CD14-positive monocyte (primary cell): ENCODE results near the gene CPNE2. TPM values are rescaled to one million over a fixed set of nuclear protein-coding genes. Genes with fewer than 3 reads are reported as not detected.

ENCODE experiments used
- DNase-seq, 3 donors: peaks; one replicate each; pipeline ENCODE4 v3.0.0-alpha.2; 2011 to 2022
- H2AFZ ChIP-seq: 2 replicates; pipeline ENCODE4 v1.6.0; 2012; ENCODE audit warnings: mild to moderate bottlenecking, low read depth, low read length, inconsistent platforms; ENCODE audit not compliant: insufficient read depth, poor library complexity, severe bottlenecking
- H3K27ac ChIP-seq, 2 donors: 1 replicate in 1 of 2; 2 replicates in 1 of 2; pipeline ENCODE4 v1.5.1; 2012 to 2013; ENCODE audit warnings: low read length in 2 of 2, control low read depth in 1 of 2, inconsistent platforms in 1 of 2, low read depth in 1 of 2, mild to moderate bottlenecking in 1 of 2
- H3K27me3 ChIP-seq, 2 donors: one replicate each; pipeline versions ENCODE4 v1.6.0 to v1.6.1; 2011 to 2013; ENCODE audit warnings: low read length in 2 of 2; ENCODE audit not compliant: control insufficient read depth in 2 of 2, insufficient read depth in 2 of 2
- H3K36me3 ChIP-seq, 2 donors: replicated peaks in 1 of 2; 1 replicate in 1 of 2; 2 replicates in 1 of 2; pipeline versions ENCODE4 v1.5.1 to v1.6.1; 2012 to 2013; ENCODE audit warnings: low read length in 2 of 2, control low read depth in 1 of 2, inconsistent platforms in 1 of 2, mild to moderate bottlenecking in 1 of 2; ENCODE audit not compliant: insufficient read depth in 2 of 2, control insufficient read depth in 1 of 2
- H3K4me1 ChIP-seq, 2 donors: 1 replicate in 1 of 2; 2 replicates in 1 of 2; pipeline versions ENCODE4 v1.5.1 to v1.6.1; 2012 to 2013; ENCODE audit warnings: low read length in 2 of 2, control low read depth in 1 of 2, inconsistent platforms in 1 of 2, mild to moderate bottlenecking in 1 of 2, moderate library complexity in 1 of 2; ENCODE audit not compliant: insufficient read depth in 2 of 2, control insufficient read depth in 1 of 2
- H3K4me2 ChIP-seq: replicated peaks from 2 replicates; pipeline ENCODE3; 2012; ENCODE audit warnings: low read length, moderate library complexity, mild to moderate bottlenecking; ENCODE audit not compliant: poor library complexity, severe bottlenecking; ENCODE audit errors: extremely low read depth
- H3K4me3 ChIP-seq, 3 experiments: fragments of 200-600 bp in 1 of 3; sonication (generic) in 1 of 3; replicated peaks in 1 of 3; 1 replicate in 2 of 3; 2 replicates in 1 of 3; pipeline ENCODE4 v1.5.1; 2011 to 2013; ENCODE audit warnings: low read length in 3 of 3, mild to moderate bottlenecking in 3 of 3, control low read depth in 2 of 3, low read depth in 2 of 3, inconsistent platforms in 1 of 3, moderate library complexity in 1 of 3
- H3K79me2 ChIP-seq: 2 replicates; pipeline ENCODE4 v1.6.0; 2012; ENCODE audit warnings: mild to moderate bottlenecking, control low read depth, inconsistent platforms, low read length, moderate library complexity; ENCODE audit not compliant: insufficient read depth
- H3K9ac ChIP-seq: 2 replicates; pipeline ENCODE4 v1.6.0; 2017; ENCODE audit warnings: low read length, mild to moderate bottlenecking; ENCODE audit not compliant: insufficient read depth, poor library complexity, severe bottlenecking
- H3K9me3 ChIP-seq, 2 donors: replicated peaks in 1 of 2; 1 replicate in 1 of 2; 2 replicates in 1 of 2; pipeline versions ENCODE4 v1.5.1 to v1.6.1; 2012 to 2013; ENCODE audit warnings: low read length in 2 of 2, control low read depth in 1 of 2; ENCODE audit not compliant: control insufficient read depth in 1 of 2, insufficient read depth in 1 of 2
- H4K20me1 ChIP-seq: 2 replicates; pipeline ENCODE4 v1.6.0; 2012; ENCODE audit warnings: mild to moderate bottlenecking, low read length, control low read depth, moderate library complexity; ENCODE audit not compliant: insufficient read depth
- H3K27ac Mint-ChIP-seq, 7 donors: one replicate each; pipeline ENCODE4 v1.8.0; 2020; ENCODE audit warnings: mild to moderate bottlenecking in 7 of 7, mixed read lengths in 7 of 7, moderate library complexity in 6 of 7, inconsistent platforms in 2 of 7
- H3K27me3 Mint-ChIP-seq, 3 donors: one replicate each; pipeline ENCODE4 v1.8.0; 2021 to 2022; ENCODE audit warnings: low read depth in 3 of 3, mild to moderate bottlenecking in 3 of 3, mixed read lengths in 3 of 3, moderate library complexity in 3 of 3, inconsistent platforms in 1 of 3
- H3K36me3 Mint-ChIP-seq, 2 donors: one replicate each; pipeline ENCODE4 v1.8.0; 2020; ENCODE audit warnings: mixed read lengths in 2 of 2, inconsistent platforms in 1 of 2, mild to moderate bottlenecking in 1 of 2
- H3K4me1 Mint-ChIP-seq: one replicate; pipeline ENCODE4 v1.8.0; 2020; ENCODE audit warnings: mild to moderate bottlenecking, mixed read lengths
- H3K4me3 Mint-ChIP-seq, 2 donors: one replicate each; pipeline ENCODE4 v1.8.0; 2020; ENCODE audit warnings: mild to moderate bottlenecking in 2 of 2, mixed read lengths in 2 of 2, moderate library complexity in 1 of 2
- H3K9me3 Mint-ChIP-seq, 7 donors: one replicate each; pipeline ENCODE4 v1.8.0; 2020 to 2022; ENCODE audit warnings: mixed read lengths in 7 of 7, mild to moderate bottlenecking in 6 of 7, moderate library complexity in 6 of 7, inconsistent platforms in 2 of 7
- WGBS: methylation state at CpG from one replicate; pipeline ENCODE4 v1.1.5; 2013; ENCODE audit warnings: missing lambda C conversion rate; ENCODE audit not compliant: insufficient coverage; 5-methylcytosine and 5-hydroxymethylcytosine counted together
- intact Hi-C, 2 donors: fragments of 100-400 bp; cut with micrococcal nuclease; formaldehyde crosslinking; loops; one replicate each; pipeline versions ENCODE4 v1.15.0 to v1.15.1; 2023
- polyA plus RNA-seq, 3 donors: library from polyadenylated mRNA; depleted of rRNA in 1 of 3; unstranded in 2 of 3; stranded (reverse) in 1 of 3; fragments of 300-500 nt in 2 of 3; fragments of >200 nt in 1 of 3; fragmentation: Illumina TruSeq in 2 of 3; gene quantifications; 1 replicate in 2 of 3; 2 replicates in 1 of 3; pipeline ENCODE4 v1.2.3, GENCODE V29; 2012 to 2021
- TF ChIP-seq, protein P1 (sequence below): fragments of 200-600 bp; IDR thresholded peaks from one replicate; pipeline ENCODE4 v1.8.0; 2022; ENCODE audit warnings: antibody characterized with exemption, mild to moderate bottlenecking

Gene CPNE2
- polyA plus RNA-seq, 3 donors, result 18.3 to 68.8 (median 23.9) TPM

DNA sequence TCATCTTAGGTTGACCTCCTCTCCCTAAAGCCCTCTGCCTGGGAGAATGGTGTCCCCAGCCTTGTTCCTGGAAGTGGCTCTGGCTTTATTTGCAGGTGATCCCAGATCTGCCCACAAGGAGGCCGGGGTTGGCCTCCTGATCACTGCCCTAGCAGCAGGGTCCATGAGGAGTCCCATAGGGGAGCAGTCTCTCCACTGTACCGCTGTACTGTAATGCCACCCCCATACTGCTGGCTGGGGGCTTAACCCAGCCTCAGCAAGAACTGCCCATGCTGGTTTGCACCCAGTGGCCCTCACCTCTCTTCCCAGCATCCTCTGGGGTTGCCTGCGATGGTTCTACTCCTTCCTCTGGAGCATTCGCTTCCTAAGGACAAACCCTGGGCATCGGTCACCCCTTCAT lies 54.4 kb downstream of the CPNE2 start:
- peaks cover 0 to 2% (median 0%) of the 10 kb centered on the region in 3 donors for H3K27me3 Mint-ChIP-seq
- no peaks in the 10 kb centered on the region for H3K9me3 ChIP-seq
- H3K4me3 ChIP-seq, result no peak overlapping the region
- 96% methylated on average over 4 of the region's 5 CpGs for WGBS
- peak overlapping the region in 1 of 2 donors; percentile 9 for H3K27ac ChIP-seq
- no peak overlapping the region for H3K4me2 ChIP-seq
- H3K4me1 ChIP-seq, result peaks cover 10 to 15% of the 10 kb centered on the region in 2 donors
- H2AFZ ChIP-seq, result no peak overlapping the region
- no peak overlapping the region for H3K27ac Mint-ChIP-seq
- TF ChIP-seq, protein P1, sequence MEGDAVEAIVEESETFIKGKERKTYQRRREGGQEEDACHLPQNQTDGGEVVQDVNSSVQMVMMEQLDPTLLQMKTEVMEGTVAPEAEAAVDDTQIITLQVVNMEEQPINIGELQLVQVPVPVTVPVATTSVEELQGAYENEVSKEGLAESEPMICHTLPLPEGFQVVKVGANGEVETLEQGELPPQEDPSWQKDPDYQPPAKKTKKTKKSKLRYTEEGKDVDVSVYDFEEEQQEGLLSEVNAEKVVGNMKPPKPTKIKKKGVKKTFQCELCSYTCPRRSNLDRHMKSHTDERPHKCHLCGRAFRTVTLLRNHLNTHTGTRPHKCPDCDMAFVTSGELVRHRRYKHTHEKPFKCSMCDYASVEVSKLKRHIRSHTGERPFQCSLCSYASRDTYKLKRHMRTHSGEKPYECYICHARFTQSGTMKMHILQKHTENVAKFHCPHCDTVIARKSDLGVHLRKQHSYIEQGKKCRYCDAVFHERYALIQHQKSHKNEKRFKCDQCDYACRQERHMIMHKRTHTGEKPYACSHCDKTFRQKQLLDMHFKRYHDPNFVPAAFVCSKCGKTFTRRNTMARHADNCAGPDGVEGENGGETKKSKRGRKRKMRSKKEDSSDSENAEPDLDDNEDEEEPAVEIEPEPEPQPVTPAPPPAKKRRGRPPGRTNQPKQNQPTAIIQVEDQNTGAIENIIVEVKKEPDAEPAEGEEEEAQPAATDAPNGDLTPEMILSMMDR, result peak; percentile 29
- intact Hi-C loops, result no loop called here
- H3K36me3 ChIP-seq, result peaks cover 21 to 87% of the 10 kb centered on the region in 2 donors
- H3K4me1 Mint-ChIP-seq, result peaks cover 35% of the 10 kb centered on the region
- no peak for DNase-seq
- H3K9me3 Mint-ChIP-seq, result no peaks in the 10 kb centered on the region
- peaks cover 11% of the 10 kb centered on the region for H4K20me1 ChIP-seq
- H3K9ac ChIP-seq, result no peak overlapping the region
- no peak overlapping the region for H3K4me3 Mint-ChIP-seq
- peaks cover 41 to 68% of the 10 kb centered on the region in 2 donors for H3K36me3 Mint-ChIP-seq
- H3K27me3 ChIP-seq, result no peaks in the 10 kb centered on the region
- H3K79me2 ChIP-seq, result no peaks in the 10 kb centered on the region

DNA sequence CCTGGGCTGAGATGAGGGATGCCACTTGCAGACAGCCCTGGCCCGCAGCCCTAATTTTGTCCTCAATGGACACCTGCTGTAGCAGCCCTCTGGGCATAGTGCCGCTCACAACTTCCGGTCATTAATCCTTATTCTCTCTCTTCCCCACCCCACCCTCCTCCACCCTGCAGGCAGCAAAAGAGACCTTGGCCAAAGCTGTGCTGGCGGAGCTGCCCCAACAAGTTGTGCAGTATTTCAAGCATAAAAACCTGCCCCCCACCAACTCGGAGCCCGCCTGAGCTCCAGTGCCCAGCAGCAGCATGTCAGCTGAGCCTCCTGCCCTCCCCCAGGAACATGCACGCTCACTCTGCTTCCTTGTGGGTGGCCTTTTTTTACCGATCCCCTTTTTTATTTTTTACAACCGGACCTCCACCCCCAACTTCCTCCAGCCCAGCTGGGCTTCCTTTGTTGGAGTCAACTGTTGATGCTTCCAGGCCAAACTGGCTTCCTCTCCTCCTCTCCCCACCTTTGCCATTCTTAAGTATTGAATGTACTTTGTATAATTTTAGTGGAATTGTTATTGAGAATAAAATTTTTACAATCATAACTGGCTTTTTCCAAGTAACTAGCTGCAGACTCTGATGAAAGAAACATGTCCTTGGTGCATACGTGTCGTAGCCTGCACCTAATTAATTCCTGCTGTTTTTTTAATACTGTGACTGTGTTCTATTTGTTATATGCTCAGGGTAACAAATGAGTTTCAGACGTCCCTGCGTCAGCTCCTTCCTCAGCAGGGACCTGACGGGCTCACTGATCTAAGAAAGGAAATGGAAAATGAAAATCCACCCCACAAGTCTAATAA lies 55.2 kb downstream of the CPNE2 start:
- DNase-seq, result no peak
- no peaks in the 10 kb centered on the region for H3K27me3 ChIP-seq
- Mint-ChIP-seq H3K27me3 (peaks cover 0 to 2% (median 0%) of the 10 kb centered on the region in 3 donors), H3K27ac (peak overlapping the region in 5 of 7 donors; percentile 2 to 63 (median 37)), H3K36me3 (peaks cover 40 to 69% of the 10 kb centered on the region in 2 donors), H3K4me1 (peaks cover 35% of the 10 kb centered on the region), H3K4me3 (peak overlapping the region; percentile 27 to 70), H3K9me3 (no peaks in the 10 kb centered on the region)
- no peak overlapping the region for H3K9ac ChIP-seq
- TF ChIP-seq, protein P1, result no peak
- H3K4me1 ChIP-seq, result peaks cover 10 to 15% of the 10 kb centered on the region in 2 donors
- intact Hi-C loops, result no loop called here
- no peak overlapping the region for H2AFZ ChIP-seq
- H3K4me2 ChIP-seq, result peak overlapping the region; percentile 26
- H3K9me3 ChIP-seq, result no peaks in the 10 kb centered on the region
- no peak overlapping the region for H3K4me3 ChIP-seq
- no peaks in the 10 kb centered on the region for H3K79me2 ChIP-seq
- 11% methylated on average over 11 of the region's 14 CpGs for WGBS
- H3K27ac ChIP-seq, result peak overlapping the region; percentile 9 to 24
- H4K20me1 ChIP-seq, result peaks cover 11% of the 10 kb centered on the region
- H3K36me3 ChIP-seq, result peaks cover 26 to 87% of the 10 kb centered on the region in 2 donors
